H9 (cell line): ENCODE results near the gene MEGF8. TPM values are rescaled to one million over a fixed set of nuclear protein-coding genes. Genes with fewer than 3 reads are reported as not detected.
A peak's percentile ranks its signal among the peaks of the same experiment; 100 is the strongest.

Experiments
- DNase-seq: peaks from one replicate; pipeline ENCODE4 v3.0.0-alpha.2; 2017
- H2AFZ ChIP-seq: one replicate; pipeline ENCODE4 v1.6.1; 2013; ENCODE audit warnings: mild to moderate bottlenecking, low read length, control low read depth, moderate library complexity
- H2AK5ac ChIP-seq: 2 replicates; pipeline ENCODE4 v1.6.1; 2013; ENCODE audit warnings: low read length, control low read depth, mixed read lengths; ENCODE audit not compliant: insufficient read length
- H2BK120ac ChIP-seq: one replicate; pipeline ENCODE4 v1.6.1; 2013; ENCODE audit warnings: low read depth, mild to moderate bottlenecking, low read length, control low read depth, inconsistent platforms; ENCODE audit not compliant: poor library complexity, severe bottlenecking
- H2BK12ac ChIP-seq: 2 replicates; pipeline ENCODE4 v1.6.1; 2013; ENCODE audit warnings: low read length, control low read depth, mixed read lengths, low read depth; ENCODE audit not compliant: insufficient read length
- H2BK15ac ChIP-seq: 2 replicates; pipeline ENCODE4 v1.6.1; 2013; ENCODE audit warnings: low read depth, low read length, control low read depth
- H2BK20ac ChIP-seq: one replicate; pipeline ENCODE4 v1.6.1; 2013; ENCODE audit warnings: low read depth, mild to moderate bottlenecking, low read length, control low read depth, inconsistent platforms; ENCODE audit not compliant: poor library complexity, severe bottlenecking
- H2BK5ac ChIP-seq: 2 replicates; pipeline ENCODE4 v1.6.1; 2013; ENCODE audit warnings: low read length, control low read depth, mixed read lengths; ENCODE audit not compliant: insufficient read length
- H3K14ac ChIP-seq: 2 replicates; pipeline ENCODE4 v1.6.1; 2013; ENCODE audit warnings: low read length, control low read depth; ENCODE audit not compliant: insufficient read depth
- H3K18ac ChIP-seq: 2 replicates; pipeline ENCODE4 v1.6.1; 2013; ENCODE audit warnings: low read depth, mild to moderate bottlenecking, mixed read lengths, low read length, control low read depth; ENCODE audit not compliant: insufficient read length
- H3K23ac ChIP-seq: 2 replicates; pipeline ENCODE4 v1.6.1; 2013; ENCODE audit warnings: low read length, control low read depth, mixed read lengths, low read depth; ENCODE audit not compliant: insufficient read length
- H3K23me2 ChIP-seq: 2 replicates; pipeline ENCODE4 v1.6.1; 2013; ENCODE audit warnings: low read depth, mild to moderate bottlenecking, mixed read lengths, low read length, control low read depth; ENCODE audit not compliant: insufficient read length, poor library complexity, severe bottlenecking
- H3K27ac ChIP-seq: 2 replicates; pipeline ENCODE4 v1.5.1; 2013; ENCODE audit warnings: low read length, control low read depth, mixed read lengths, low read depth; ENCODE audit not compliant: insufficient read length
- H3K27me3 ChIP-seq: 2 replicates; pipeline ENCODE4 v1.6.1; 2013; ENCODE audit warnings: low read length, control low read depth, inconsistent platforms; ENCODE audit not compliant: insufficient read depth
- H3K4ac ChIP-seq: 2 replicates; pipeline ENCODE4 v1.6.1; 2013; ENCODE audit warnings: low read depth, mild to moderate bottlenecking, control low read depth, inconsistent platforms, low read length, moderate library complexity
- H3K4me1 ChIP-seq: 2 replicates; pipeline ENCODE4 v1.6.1; 2013; ENCODE audit warnings: low read length, control low read depth, inconsistent platforms; ENCODE audit not compliant: insufficient read depth
- H3K4me2 ChIP-seq: 2 replicates; pipeline ENCODE4 v1.6.1; 2013; ENCODE audit warnings: low read length, control low read depth, mixed read lengths; ENCODE audit not compliant: insufficient read length, insufficient read depth
- H3K56ac ChIP-seq: 2 replicates; pipeline ENCODE4 v1.6.1; 2013; ENCODE audit warnings: low read depth, mild to moderate bottlenecking, mixed read lengths, low read length, control low read depth; ENCODE audit not compliant: insufficient read length
- H3K79me1 ChIP-seq: 2 replicates; pipeline ENCODE4 v1.6.1; 2013; ENCODE audit warnings: low read depth, mild to moderate bottlenecking, moderate library complexity, low read length, control low read depth, inconsistent platforms; ENCODE audit not compliant: insufficient read depth, poor library complexity, severe bottlenecking
- H3K79me2 ChIP-seq: 2 replicates; pipeline ENCODE4 v1.6.1; 2013; ENCODE audit warnings: low read length, control low read depth, inconsistent platforms; ENCODE audit not compliant: insufficient read depth
- H3K9ac ChIP-seq: 2 replicates; pipeline ENCODE4 v1.6.1; 2013; ENCODE audit warnings: low read length, control low read depth, mixed read lengths; ENCODE audit not compliant: insufficient read length; ENCODE audit errors: extremely low read depth
- H3K9me3 ChIP-seq: one replicate; pipeline ENCODE4 v1.6.1; 2013; ENCODE audit warnings: low read depth, low read length, inconsistent platforms; ENCODE audit not compliant: control insufficient read depth
- H3T11ph ChIP-seq: one replicate; pipeline ENCODE4 v1.6.1; 2013; ENCODE audit warnings: mild to moderate bottlenecking, low read length, control low read depth, inconsistent platforms
- H4K20me1 ChIP-seq: one replicate; pipeline ENCODE4 v1.6.1; 2013; ENCODE audit not compliant: control insufficient read depth, insufficient read length, insufficient read depth
- H4K5ac ChIP-seq: 2 replicates; pipeline ENCODE4 v1.6.1; 2013; ENCODE audit warnings: low read depth, mild to moderate bottlenecking, mixed read lengths, low read length, control low read depth; ENCODE audit not compliant: insufficient read length
- H4K8ac ChIP-seq: replicated peaks from 2 replicates; pipeline ENCODE4 v1.6.1; 2013; ENCODE audit warnings: low read length, control low read depth, mixed read lengths, low read depth; ENCODE audit not compliant: insufficient read length
- H4K91ac ChIP-seq: 2 replicates; pipeline ENCODE4 v1.6.1; 2013; ENCODE audit warnings: low read depth, mild to moderate bottlenecking, moderate library complexity, mixed read lengths, low read length, control low read depth; ENCODE audit not compliant: insufficient read length
- H3K27ac Mint-ChIP-seq, 3 experiments: 2 replicates in 2 of 3; 3 replicates in 1 of 3; pipeline ENCODE4 v1.8.0; 2020 to 2021; ENCODE audit warnings: mixed read lengths in 3 of 3, mild to moderate bottlenecking in 1 of 3, moderate library complexity in 1 of 3
- H3K27me3 Mint-ChIP-seq: 2 replicates; pipeline ENCODE4 v1.8.0; 2021; ENCODE audit warnings: low read depth, mild to moderate bottlenecking, moderate library complexity, mixed read lengths
- H3K36me3 Mint-ChIP-seq, 3 experiments: 2 replicates in 2 of 3; 3 replicates in 1 of 3; pipeline ENCODE4 v1.8.0; 2020 to 2021; ENCODE audit warnings: low read depth in 3 of 3, mixed read lengths in 3 of 3; ENCODE audit not compliant: insufficient read depth in 1 of 3
- H3K4me1 Mint-ChIP-seq, 2 experiments: 2 replicates each; pipeline ENCODE4 v1.8.0; 2020; ENCODE audit warnings: mixed read lengths in 2 of 2
- H3K4me3 Mint-ChIP-seq, 2 experiments: 2 replicates in 1 of 2; 3 replicates in 1 of 2; pipeline ENCODE4 v1.8.0; 2020 to 2021; ENCODE audit warnings: mild to moderate bottlenecking in 2 of 2, mixed read lengths in 2 of 2, moderate library complexity in 1 of 2
- H3K9me3 Mint-ChIP-seq, 2 experiments: 2 replicates in 1 of 2; 3 replicates in 1 of 2; pipeline ENCODE4 v1.8.0; 2020; ENCODE audit warnings: mild to moderate bottlenecking in 2 of 2, mixed read lengths in 2 of 2, moderate library complexity in 1 of 2
- WGBS: extraction: QIAGEN DNeasy Blood & Tissue Kit; methylation state at CpG from one replicate; pipeline ENCODE4 v1.1.7; 2013; ENCODE audit warnings: missing lambda C conversion rate, low lambda C conversion rate, mixed read lengths; ENCODE audit not compliant: insufficient read length; ENCODE audit errors: extremely low coverage; 5-methylcytosine and 5-hydroxymethylcytosine counted together
- total RNA-seq: library from RNA; stranded (reverse); gene quantifications from 2 replicates; pipeline ENCODE4 v1.2.1, GENCODE V29; 2021
- TF ChIP-seq, protein P1 (sequence below): fragments of 200-600 bp; sonication (generic); conservative IDR thresholded peaks from 3 replicates; pipeline ENCODE4 v1.8.0; 2021; ENCODE audit warnings: antibody characterized with exemption, mild to moderate bottlenecking

MEGF8 gene
- total RNA-seq, 1 experiment from 2014 or later, result 28.4 TPM

DNA sequence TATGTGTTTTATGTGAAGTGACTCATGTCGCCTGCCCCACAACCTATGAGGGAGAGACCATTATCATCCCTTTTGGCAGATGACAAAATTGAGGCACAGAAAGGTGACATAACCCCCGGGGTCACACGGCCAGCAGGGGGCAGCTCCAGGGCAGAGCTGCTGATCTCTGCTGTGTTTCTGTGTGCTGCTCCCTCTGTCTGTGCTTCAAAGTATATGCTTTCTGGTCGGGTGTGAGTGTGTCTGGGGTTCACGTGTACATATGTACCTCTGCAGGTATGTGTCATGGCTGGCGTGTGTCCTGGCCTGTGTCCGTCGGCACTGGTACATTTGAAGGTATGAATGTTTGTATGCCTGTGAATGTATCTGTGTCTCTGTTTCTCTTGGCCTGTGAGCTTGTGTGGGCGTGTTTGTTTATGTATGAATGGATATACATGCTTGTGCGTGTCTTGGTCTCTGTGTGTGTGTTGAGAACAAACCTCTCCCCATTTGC, 94.7 kb downstream of the MEGF8 start:
- Mint-ChIP-seq H3K36me3 (peaks cover 0 to 13% (median 3%) of the 10 kb centered on the region in 3 experiments; a peak in 5 of 7 replicates), H3K27me3 (peaks cover 95% of the 10 kb centered on the region), H3K4me1 (peaks cover 14 to 30% of the 10 kb centered on the region in 2 experiments), H3K4me3 (no peak overlapping the region), H3K9me3 (peaks cover 0 to 3% of the 10 kb centered on the region in 2 experiments; a peak in 3 of 5 replicates), H3K27ac (no peak overlapping the region)
- H4K91ac ChIP-seq, result no peak overlapping the region
- H3K23ac ChIP-seq, result no peak overlapping the region
- H3K9me3 ChIP-seq, result no peaks in the 10 kb centered on the region
- H2BK12ac ChIP-seq, result no peak overlapping the region
- H3K18ac ChIP-seq, result no peak overlapping the region
- H2BK120ac ChIP-seq, result no peak overlapping the region
- TF ChIP-seq, protein P1, sequence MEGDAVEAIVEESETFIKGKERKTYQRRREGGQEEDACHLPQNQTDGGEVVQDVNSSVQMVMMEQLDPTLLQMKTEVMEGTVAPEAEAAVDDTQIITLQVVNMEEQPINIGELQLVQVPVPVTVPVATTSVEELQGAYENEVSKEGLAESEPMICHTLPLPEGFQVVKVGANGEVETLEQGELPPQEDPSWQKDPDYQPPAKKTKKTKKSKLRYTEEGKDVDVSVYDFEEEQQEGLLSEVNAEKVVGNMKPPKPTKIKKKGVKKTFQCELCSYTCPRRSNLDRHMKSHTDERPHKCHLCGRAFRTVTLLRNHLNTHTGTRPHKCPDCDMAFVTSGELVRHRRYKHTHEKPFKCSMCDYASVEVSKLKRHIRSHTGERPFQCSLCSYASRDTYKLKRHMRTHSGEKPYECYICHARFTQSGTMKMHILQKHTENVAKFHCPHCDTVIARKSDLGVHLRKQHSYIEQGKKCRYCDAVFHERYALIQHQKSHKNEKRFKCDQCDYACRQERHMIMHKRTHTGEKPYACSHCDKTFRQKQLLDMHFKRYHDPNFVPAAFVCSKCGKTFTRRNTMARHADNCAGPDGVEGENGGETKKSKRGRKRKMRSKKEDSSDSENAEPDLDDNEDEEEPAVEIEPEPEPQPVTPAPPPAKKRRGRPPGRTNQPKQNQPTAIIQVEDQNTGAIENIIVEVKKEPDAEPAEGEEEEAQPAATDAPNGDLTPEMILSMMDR, result peak; percentile 81
- no peak overlapping the region for H2AK5ac ChIP-seq
- no peak overlapping the region for H3K14ac ChIP-seq
- H4K8ac ChIP-seq, result no peak overlapping the region
- H3K56ac ChIP-seq, result no peak overlapping the region
- H3K79me1 ChIP-seq, result no peaks in the 10 kb centered on the region
- no peak overlapping the region for H2AFZ ChIP-seq
- no peak overlapping the region for H2BK20ac ChIP-seq
- H2BK5ac ChIP-seq, result no peak overlapping the region
- H3K4me1 ChIP-seq, result no peaks in the 10 kb centered on the region
- H3K4me2 ChIP-seq, result no peak overlapping the region
- no peak overlapping the region for H4K5ac ChIP-seq
- peaks cover 7% of the 10 kb centered on the region for H3K23me2 ChIP-seq
- no peak overlapping the region for H3K4ac ChIP-seq
- no peak overlapping the region for H2BK15ac ChIP-seq
- H3K27ac ChIP-seq, result no peak overlapping the region
- no CpG with 5 or more reads among the region's 10 CpGs for WGBS
- peaks cover 14% of the 10 kb centered on the region; the same call in 1 of the 2 replicates for H3K27me3 ChIP-seq
- H3T11ph ChIP-seq, result no peak overlapping the region
- no peak overlapping the region for H3K9ac ChIP-seq
- no peaks in the 10 kb centered on the region for H3K79me2 ChIP-seq
- peak; percentile 74 for DNase-seq
- H4K20me1 ChIP-seq, result no peaks in the 10 kb centered on the region
